Activated CD8-positive, alpha-beta T cell treated with anti-CD3 and anti-CD28 coated beads for 36 hours (primary cell): Measurements from ENCODE around the gene SLC4A1. TPM values are rescaled to one million over a fixed set of nuclear protein-coding genes. Genes with fewer than 3 reads are reported as not detected.
A peak's percentile ranks its signal among the peaks of the same experiment; 100 is the strongest.

Experiments used
- ATAC-seq: fragments of 200-7000 bp; cut with Tn5 transposase; one replicate; pipeline ENCODE4 v1.10.0; 2021; ENCODE audit warnings: mild to moderate bottlenecking, moderate library complexity
- CTCF ChIA-PET: fragments of 350-600 bp; sonication (Branson Sonifier 250); formaldehyde crosslinking; loops from one replicate; lab custom pipeline; 2021; ENCODE audit warnings: antibody characterized with exemption; lab: Charles Lee
- POLR2A ChIA-PET: fragments of 350-600 bp; sonication (Branson Sonifier 250); formaldehyde crosslinking; loops from one replicate; lab custom pipeline; 2021; ENCODE audit warnings: antibody characterized with exemption; lab: Charles Lee
- DNase-seq: peaks from one replicate; pipeline ENCODE4 v3.0.0-alpha.2; 2020
- H3K27ac Mint-ChIP-seq: one replicate; pipeline ENCODE4 v1.8.0; 2021; ENCODE audit warnings: mild to moderate bottlenecking, mixed read lengths
- H3K27me3 Mint-ChIP-seq: one replicate; pipeline ENCODE4 v1.8.0; 2021; ENCODE audit warnings: mixed read lengths
- H3K36me3 Mint-ChIP-seq: one replicate; pipeline ENCODE4 v1.8.0; 2021; ENCODE audit warnings: low read depth, mixed read lengths
- H3K4me1 Mint-ChIP-seq: one replicate; pipeline ENCODE4 v1.8.0; 2021; ENCODE audit warnings: low read depth, mixed read lengths
- H3K4me3 Mint-ChIP-seq: one replicate; pipeline ENCODE4 v1.8.0; 2021; ENCODE audit warnings: mild to moderate bottlenecking, moderate library complexity, mixed read lengths
- H3K9me3 Mint-ChIP-seq: one replicate; pipeline ENCODE4 v1.8.0; 2021; ENCODE audit warnings: mixed read lengths
- intact Hi-C: fragments of 100-400 bp; cut with micrococcal nuclease; formaldehyde crosslinking; loops from one replicate; pipeline ENCODE4 v1.10.0; 2022
- total RNA-seq, 2 experiments: library from RNA; stranded (reverse); gene quantifications; one replicate each; pipeline ENCODE4 v1.2.3, GENCODE V29; 2021
- TF ChIP-seq, protein P1 (sequence below): fragments of 200-600 bp; IDR thresholded peaks from one replicate; pipeline ENCODE4 v1.8.0; 2022; ENCODE audit warnings: antibody characterized with exemption, mild to moderate bottlenecking

The SLC4A1 gene
- total RNA-seq, 2 experiments from 2014 or later: not detected

DNA sequence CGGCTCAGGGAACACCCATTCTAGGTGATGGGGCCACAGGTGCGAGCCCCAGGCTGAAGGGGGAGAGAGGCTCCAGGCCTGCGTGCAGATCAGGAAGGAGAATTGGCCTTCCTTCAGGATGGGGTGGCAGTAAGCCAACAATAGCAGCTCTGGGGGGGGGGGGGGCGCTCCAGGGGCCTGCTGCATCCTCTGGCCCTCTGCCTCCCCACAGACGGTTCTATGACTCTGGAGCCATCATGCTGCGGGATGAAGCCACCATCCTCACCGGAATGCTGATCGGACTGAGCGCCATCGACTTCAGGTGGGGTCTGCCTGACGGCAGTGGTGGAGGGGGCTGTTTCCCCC lies 46.6 kb upstream of the SLC4A1 start:
- Mint-ChIP-seq H3K27ac (no peak overlapping the region), H3K27me3 (peaks cover 30% of the 10 kb centered on the region), H3K4me3 (peak overlapping the region; percentile 37), H3K36me3 (peaks cover 6% of the 10 kb centered on the region), H3K9me3 (no peaks in the 10 kb centered on the region), H3K4me1 (peaks cover 13% of the 10 kb centered on the region)
- POLR2A ChIA-PET: interaction anchor here (0.6 to 1.8 kb wide), 4 partner anchors 93 to 307 kb away, joined by 3 to 8 read pairs (median 5); no protein-coding TSS in a partner anchor
- ATAC-seq: no peak
- intact Hi-C loops: no loop called here
- CTCF ChIA-PET: interaction anchor here (1.4 to 1.6 kb wide), 3 partner anchors 22 to 105 kb away, joined by 3 to 4 read pairs (median 4); no protein-coding TSS in a partner anchor
- no peak for DNase-seq
- TF ChIP-seq, protein P1, sequence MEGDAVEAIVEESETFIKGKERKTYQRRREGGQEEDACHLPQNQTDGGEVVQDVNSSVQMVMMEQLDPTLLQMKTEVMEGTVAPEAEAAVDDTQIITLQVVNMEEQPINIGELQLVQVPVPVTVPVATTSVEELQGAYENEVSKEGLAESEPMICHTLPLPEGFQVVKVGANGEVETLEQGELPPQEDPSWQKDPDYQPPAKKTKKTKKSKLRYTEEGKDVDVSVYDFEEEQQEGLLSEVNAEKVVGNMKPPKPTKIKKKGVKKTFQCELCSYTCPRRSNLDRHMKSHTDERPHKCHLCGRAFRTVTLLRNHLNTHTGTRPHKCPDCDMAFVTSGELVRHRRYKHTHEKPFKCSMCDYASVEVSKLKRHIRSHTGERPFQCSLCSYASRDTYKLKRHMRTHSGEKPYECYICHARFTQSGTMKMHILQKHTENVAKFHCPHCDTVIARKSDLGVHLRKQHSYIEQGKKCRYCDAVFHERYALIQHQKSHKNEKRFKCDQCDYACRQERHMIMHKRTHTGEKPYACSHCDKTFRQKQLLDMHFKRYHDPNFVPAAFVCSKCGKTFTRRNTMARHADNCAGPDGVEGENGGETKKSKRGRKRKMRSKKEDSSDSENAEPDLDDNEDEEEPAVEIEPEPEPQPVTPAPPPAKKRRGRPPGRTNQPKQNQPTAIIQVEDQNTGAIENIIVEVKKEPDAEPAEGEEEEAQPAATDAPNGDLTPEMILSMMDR: no peak

DNA sequence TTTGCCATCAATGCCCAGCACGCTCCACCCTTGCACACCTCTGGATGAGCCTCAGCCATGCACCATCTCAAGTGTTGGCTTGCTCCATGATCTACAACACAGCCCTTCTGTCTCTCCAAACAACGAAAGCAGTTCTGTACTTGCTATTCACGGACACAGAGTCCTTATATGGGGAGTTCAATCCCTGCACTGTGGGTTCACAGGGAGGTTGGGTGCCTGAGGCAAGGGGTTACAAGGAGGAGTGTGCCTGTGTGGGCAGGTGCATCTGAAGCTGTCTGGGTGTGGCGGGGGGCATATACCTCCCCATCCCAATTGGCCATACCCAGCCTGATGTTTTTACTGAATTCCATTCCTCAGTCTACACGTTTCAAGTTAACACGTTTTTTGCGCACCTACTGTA lies 46.1 kb upstream of the SLC4A1 start:
- no peak for DNase-seq
- Mint-ChIP-seq H3K27ac (no peak overlapping the region), H3K4me3 (no peak overlapping the region), H3K9me3 (no peaks in the 10 kb centered on the region), H3K27me3 (peaks cover 30% of the 10 kb centered on the region), H3K36me3 (peaks cover 2% of the 10 kb centered on the region), H3K4me1 (peaks cover 15% of the 10 kb centered on the region)
- CTCF ChIA-PET: interaction anchor here (1.6 kb wide), 1 partner anchor 40 kb away, joined by 4 read pairs; no protein-coding TSS in a partner anchor
- no peak for ATAC-seq
- TF ChIP-seq, protein P1: no peak
- intact Hi-C loops: no loop called here
- POLR2A ChIA-PET: interaction anchor here (0.5 to 1.8 kb wide), 4 partner anchors 93 to 308 kb away, joined by 3 to 8 read pairs (median 5); no protein-coding TSS in a partner anchor

DNA sequence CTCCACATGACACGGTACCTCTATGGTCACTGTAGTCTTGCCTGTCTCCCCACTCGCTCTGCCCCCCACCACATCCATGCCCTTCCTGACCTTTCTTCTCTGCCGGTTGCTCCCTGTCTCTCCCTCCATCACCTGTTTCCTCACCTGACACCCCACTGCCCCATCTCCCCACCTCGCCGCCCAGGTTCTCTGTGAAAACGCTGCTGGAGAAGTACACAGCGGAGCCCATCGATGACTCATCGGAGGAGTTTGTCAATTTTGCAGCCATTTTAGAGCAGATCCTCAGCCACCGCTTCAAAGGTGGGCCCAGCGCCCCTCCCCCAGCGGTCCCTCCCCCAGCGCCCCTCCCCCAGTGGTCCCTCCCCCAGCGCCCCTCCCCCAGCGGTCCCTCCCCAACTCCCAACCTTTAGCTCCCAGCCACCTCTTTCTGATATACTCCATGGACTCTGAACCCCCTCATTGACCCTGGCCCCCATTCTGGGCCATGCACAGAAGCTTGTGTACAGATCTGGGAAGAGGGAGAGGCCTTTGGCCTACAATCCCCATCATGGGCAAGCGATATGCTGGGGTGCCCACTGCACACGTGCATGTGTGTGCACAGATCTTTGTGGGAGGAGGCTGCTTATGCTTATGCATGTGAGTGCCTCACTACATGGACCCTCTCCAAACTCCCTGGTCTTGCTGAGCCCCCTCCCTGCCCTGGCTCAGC lies 44.6 kb upstream of the SLC4A1 start:
- ATAC-seq (no peak), DNase-seq (no peak)
- H3K27ac Mint-ChIP-seq: no peak overlapping the region
- TF ChIP-seq, protein P1: no peak
- no peak overlapping the region for H3K4me3 Mint-ChIP-seq
- CTCF ChIA-PET: no interaction called here
- intact Hi-C loops: no loop called here
- POLR2A ChIA-PET: interaction anchor here (0.8 kb wide), 1 partner anchor 16 kb away, joined by 3 read pairs; no protein-coding TSS in a partner anchor
- peaks cover 18% of the 10 kb centered on the region for H3K4me1 Mint-ChIP-seq
- peaks cover 30% of the 10 kb centered on the region for H3K27me3 Mint-ChIP-seq
- H3K36me3 Mint-ChIP-seq: no peaks in the 10 kb centered on the region
- H3K9me3 Mint-ChIP-seq: no peaks in the 10 kb centered on the region

DNA sequence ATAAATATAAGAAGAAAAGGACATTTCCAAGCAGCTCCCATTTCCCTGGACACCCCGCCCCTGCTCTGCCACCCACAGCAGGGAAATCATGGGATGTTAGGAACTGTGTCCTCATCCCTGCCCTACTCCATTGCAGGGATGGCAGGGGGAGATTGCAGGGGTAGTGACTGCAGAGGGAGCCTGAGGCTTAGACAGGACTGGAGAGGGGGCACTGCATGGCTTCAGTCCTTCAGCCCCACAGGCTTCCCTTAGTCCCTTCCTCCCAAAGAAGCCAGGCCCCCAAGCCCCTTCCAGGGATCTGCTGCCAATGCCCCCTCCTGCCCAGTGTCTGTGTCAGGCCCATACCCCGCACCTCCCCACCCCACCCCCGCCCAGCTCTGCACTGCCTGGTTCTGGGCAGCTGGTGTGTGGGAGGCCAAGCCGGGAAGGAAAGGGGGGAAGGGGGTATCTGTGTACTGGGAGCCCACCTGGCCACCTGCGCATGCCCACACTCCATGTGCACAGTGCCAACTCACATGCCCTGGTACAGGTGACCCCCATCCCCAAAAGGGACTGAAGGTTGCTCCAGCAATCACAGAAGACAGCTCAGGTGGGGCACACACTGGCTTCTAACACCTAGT lies 43.7 kb upstream of the SLC4A1 start:
- H3K36me3 Mint-ChIP-seq: no peaks in the 10 kb centered on the region
- intact Hi-C loops: no loop called here
- DNase-seq (no peak), ATAC-seq (no peak)
- H3K4me1 Mint-ChIP-seq: peaks cover 21% of the 10 kb centered on the region
- TF ChIP-seq, protein P1: no peak
- H3K27ac Mint-ChIP-seq: no peak overlapping the region
- ChIA-PET POLR2A (interaction anchor here (0.8 kb wide), 1 partner anchor 17 kb away, joined by 3 read pairs; no protein-coding TSS in a partner anchor), CTCF (no interaction called here)
- peaks cover 29% of the 10 kb centered on the region for H3K27me3 Mint-ChIP-seq
- no peak overlapping the region for H3K4me3 Mint-ChIP-seq
- no peaks in the 10 kb centered on the region for H3K9me3 Mint-ChIP-seq
